K562 (cell line): ENCODE data around the gene TPSAB1. TPM values are rescaled to one million over a fixed set of nuclear protein-coding genes. Genes with fewer than 3 reads are reported as not detected.

Source experiments
- ATAC-seq: fragments of 200-7000 bp; cut with Tn5 transposase; 3 replicates; pipeline ENCODE4 v1.9.1; 2020; ENCODE audit warnings: moderate library complexity
- BruUV-seq: library from RNA; stranded (reverse); fragments of 400-500 nt; replicated peaks from 2 replicates; lab custom pipeline; 2021; lab: Mats Ljungman, UMichigan
- CTCF ChIA-PET: fragments of 300-600 bp; formaldehyde crosslinking; extraction: SDS; loops from one replicate; lab custom pipeline; 2021; ENCODE audit warnings: low intra/inter-chr PET ratio; lab: Yijun Ruan, JAX
- POLR2A ChIA-PET: fragments of 300-600, 350-650 bp; sonication (Branson Sonifier 250); formaldehyde crosslinking; extraction: SDS; loops from one replicate; lab custom pipeline; 2021; ENCODE audit warnings: antibody characterized with exemption, inconsistent platforms; lab: Yijun Ruan, JAX
- DNase-seq, 4 experiments: peaks; one replicate each; pipeline versions ENCODE4 v3.0.0 to v3.0.0-alpha.2; 2011 to 2018; ENCODE audit warnings: low spot score in 3 of 4, mixed read lengths in 3 of 4; ENCODE audit errors: extremely low read depth in 1 of 4
- FAIRE-seq: peaks from 2 replicates; lab custom pipeline; 2011; peaks lifted over from hg19 to GRCh38; lab: Jason Lieb, UNC
- H2AFZ ChIP-seq: 2 replicates; pipeline ENCODE4 v1.6.0; 2011; ENCODE audit warnings: low read depth, low read length, control low read depth, inconsistent platforms
- H3K27ac ChIP-seq: fragments of 200-600 bp; 3 replicates; pipeline ENCODE4 v1.8.0; 2011; ENCODE audit warnings: low read depth, mild to moderate bottlenecking, control low read depth, inconsistent platforms, low read length, moderate library complexity, mixed read lengths; ENCODE audit errors: extremely low read depth
- H3K27me3 ChIP-seq, 2 experiments: fragments of 300-600 bp in 1 of 2; 2 replicates in 1 of 2; 3 replicates in 1 of 2; pipeline versions ENCODE4 v1.6.0 to v1.8.0; 2011; ENCODE audit warnings: inconsistent platforms in 2 of 2, low read length in 2 of 2, mild to moderate bottlenecking in 1 of 2, mixed read lengths in 1 of 2, moderate library complexity in 1 of 2; ENCODE audit not compliant: control insufficient read depth in 2 of 2, insufficient read depth in 2 of 2
- H3K36me3 ChIP-seq: fragments of 300-600 bp; 3 replicates; pipeline ENCODE4 v1.8.0; 2011; ENCODE audit warnings: mild to moderate bottlenecking, low read length, inconsistent platforms; ENCODE audit not compliant: control insufficient read depth, insufficient read depth
- H3K4me1 ChIP-seq, 2 experiments: fragments of 200-600 bp in 1 of 2; replicated peaks in 1 of 2; 2 replicates in 1 of 2; 3 replicates in 1 of 2; pipeline versions ENCODE4 v1.5.1 to v1.8.0; 2011; ENCODE audit warnings: inconsistent platforms in 2 of 2, low read length in 2 of 2, mild to moderate bottlenecking in 1 of 2, mixed read lengths in 1 of 2, moderate library complexity in 1 of 2; ENCODE audit not compliant: control insufficient read depth in 2 of 2, insufficient read depth in 2 of 2
- H3K4me2 ChIP-seq: 2 replicates; pipeline ENCODE4 v1.6.1; 2011; ENCODE audit warnings: low read length, control low read depth, inconsistent platforms, mixed read lengths; ENCODE audit not compliant: insufficient read depth
- H3K4me3 ChIP-seq: fragments of 200-600 bp; sonication (generic), shearing (Covaris generic); 2 replicates; pipeline ENCODE4 v1.5.1; 2016; ENCODE audit warnings: control low read depth, inconsistent platforms
- H3K79me2 ChIP-seq: fragments of 200-600 bp; 3 replicates; pipeline ENCODE4 v1.8.0; 2011; ENCODE audit warnings: low read length, inconsistent platforms; ENCODE audit not compliant: control insufficient read depth, insufficient read depth
- H3K9ac ChIP-seq, 2 experiments: 2 replicates each; pipeline versions ENCODE4 v1.6.0 to v1.6.1; 2011; ENCODE audit warnings: low read depth in 2 of 2, low read length in 2 of 2, control low read depth in 1 of 2, inconsistent platforms in 1 of 2, mild to moderate bottlenecking in 1 of 2, mixed read lengths in 1 of 2; ENCODE audit not compliant: insufficient read depth in 1 of 2
- H3K9me1 ChIP-seq: one replicate; pipeline ENCODE4 v1.6.0; 2011; ENCODE audit warnings: inconsistent platforms, mild to moderate bottlenecking, low read length, moderate library complexity; ENCODE audit not compliant: control insufficient read depth, insufficient read depth
- H3K9me3 ChIP-seq: replicated peaks from 2 replicates; pipeline ENCODE4 v1.5.1; 2011; ENCODE audit warnings: low read depth, low read length, inconsistent platforms; ENCODE audit not compliant: control insufficient read depth, insufficient read depth
- H4K20me1 ChIP-seq: replicated peaks from 2 replicates; pipeline ENCODE4 v1.6.1; 2011; ENCODE audit warnings: low read length, inconsistent platforms, mixed read lengths; ENCODE audit not compliant: control insufficient read depth, insufficient read depth
- ARID1B ChIP-seq: fragments of 450-650 bp; IDR thresholded peaks from 2 replicates; pipeline ENCODE4 v1.6.1; 2016; ENCODE audit warnings: antibody characterized with exemption, mild to moderate bottlenecking, inconsistent platforms
- FOXK1 ChIP-seq: sonication (generic); formaldehyde crosslinking; IDR thresholded peaks from 2 replicates; pipeline ENCODE4 v1.8.0; 2022; ENCODE audit warnings: missing genetic modification reagents, mild to moderate bottlenecking, borderline replicate concordance
- GTF2A2 ChIP-seq: IDR thresholded peaks from 2 replicates; pipeline ENCODE4 v1.6.1; 2016; ENCODE audit warnings: mild to moderate bottlenecking, missing genetic modification characterization, missing compliant biosample characterization
- RB1 ChIP-seq: fragments of 450-650 bp; IDR thresholded peaks from 2 replicates; pipeline ENCODE4 v1.6.1; 2017; ENCODE audit warnings: low read depth, mild to moderate bottlenecking
- ZFP36 ChIP-seq: fragments of 150-350 bp; IDR thresholded peaks from 2 replicates; pipeline ENCODE4 v1.6.1; 2018; ENCODE audit warnings: low read length, low read depth; ENCODE audit not compliant: partially characterized antibody
- ZNF395 ChIP-seq: fragments of 200-800 bp; sonication (Bioruptor generic); IDR thresholded peaks from 2 replicates; pipeline ENCODE4 v1.6.1; 2017; ENCODE audit warnings: missing genetic modification characterization, missing compliant biosample characterization
- ZNF512 ChIP-seq: IDR thresholded peaks from 2 replicates; pipeline ENCODE4 v1.6.1; 2016; ENCODE audit warnings: missing genetic modification characterization, missing compliant biosample characterization
- ZNF740 ChIP-seq, 3 experiments: fragments of 200-800 bp in 1 of 3; sonication (Bioruptor generic) in 1 of 3; sonication (generic) in 1 of 3; formaldehyde crosslinking in 1 of 3; IDR thresholded peaks; 2 replicates each; pipeline versions ENCODE4 v1.6.1 to v1.8.0; 2016 to 2022; ENCODE audit warnings: mild to moderate bottlenecking in 2 of 3, missing compliant biosample characterization in 2 of 3, missing genetic modification characterization in 2 of 3, missing genetic modification reagents in 1 of 3
- WGBS: fragments of 100-300 bp; shearing (Covaris generic); methylation state at CpG from one replicate; pipeline ENCODE4 v1.1.6; 2016; ENCODE audit warnings: low coverage, mixed read lengths; ENCODE audit not compliant: insufficient coverage; ENCODE audit errors: missing lambda C conversion rate; 5-methylcytosine and 5-hydroxymethylcytosine counted together
- in situ Hi-C: fragments of 300-500 bp; cut with MboI; formaldehyde crosslinking; loops from 4 replicates; pipeline ENCODE4 v1.15.0; 2018; ENCODE audit warnings: inconsistent platforms, mixed read lengths
- intact Hi-C: fragments of 100-400 bp; cut with micrococcal nuclease; formaldehyde crosslinking; loops from 2 replicates; pipeline ENCODE4 v1.14.2; 2022
- polyA plus RNA-seq, 8 experiments: library from polyadenylated mRNA; depleted of rRNA in 4 of 8; stranded (reverse) in 5 of 8; unstranded in 3 of 8; fragments of >200 nt; fragmentation: Nextera tagmentation in 2 of 8; fragmentation: Illumina TruSeq in 1 of 8; extraction: Ambion mirVana in 2 of 8; extraction: Trizol in 1 of 8; gene quantifications; 2 replicates each; pipeline versions ENCODE4 v1.2.1 to v1.2.3, GENCODE V29; 2011 to 2014; ENCODE audit warnings: inconsistent platforms in 1 of 8, missing spikeins in 1 of 8
- total RNA-seq, 7 experiments: library from RNA; depleted of rRNA in 6 of 7; stranded (reverse); fragments of >200 nt in 6 of 7; fragmentation: Illumina TruSeq in 2 of 7; extraction: Trizol in 2 of 7; gene quantifications; 2 replicates each; pipeline versions ENCODE4 v1.2.1 to v1.2.3, GENCODE V29; 2011 to 2021; ENCODE audit warnings: low replicate concordance in 1 of 7

TPSAB1 gene
- total and polyA plus RNA-seq, 9 of the 15 experiments (the other 6 are each of a cell fraction or from before 2014, with no cell fraction given): not detected

GRCh38 chr16:1210461-1210860, 30.0 kb upstream of the TPSAB1 start:
- H2AFZ ChIP-seq: no peak overlapping the region
- no peaks in the 10 kb centered on the region; the same call in 1 of the 2 replicates for H4K20me1 ChIP-seq
- POLR2A ChIA-PET: interaction anchor here (0.6 kb wide), 1 partner anchor 166 kb away, joined by 3 read pairs; no protein-coding TSS in a partner anchor
- no peak overlapping the region for H3K27ac ChIP-seq
- H3K4me1 ChIP-seq: peaks cover 0 to 59% of the 10 kb centered on the region in 2 experiments; a peak in 1 of 5 replicates
- H3K79me2 ChIP-seq: no peaks in the 10 kb centered on the region
- WGBS: 0% methylated on average over 7 of the region's 23 CpGs
- no peak overlapping the region for H3K4me2 ChIP-seq
- H3K9me3 ChIP-seq: no peaks in the 10 kb centered on the region
- peaks cover 33 to 88% of the 10 kb centered on the region in 2 experiments; a peak in 4 of 5 replicates for H3K27me3 ChIP-seq
- TF ChIP-seq RB1 (no peak), GTF2A2 (tag) (no peak), ZFP36 (no peak), ZNF512 (tag) (no peak), ZNF395 (CRISPR knock-in tag) (no peak), ZNF740 (CRISPR knock-in tag; IDR thresholded peaks at IDR 0.05) (no peak), ZNF740 (tag; IDR thresholded peaks at IDR 0.05) (no peak), ARID1B (no peak), FOXK1 (CRISPR knock-in tag) (no peak)
- ATAC-seq: no peak
- no peak for FAIRE-seq
- intact Hi-C loops: no loop called here
- BruUV-seq: no TSS peak
- in situ Hi-C loops: no loop called here
- H3K9me1 ChIP-seq: no peaks in the 10 kb centered on the region
- no peak overlapping the region for H3K4me3 ChIP-seq
- no peak overlapping the region for H3K9ac ChIP-seq
- H3K36me3 ChIP-seq: no peaks in the 10 kb centered on the region
- DNase-seq: no peak
- CTCF ChIA-PET: no interaction called here
